NCI-H2171 treated with DMSO at 0.1 percent for 48 hours (cell line): ENCODE results near the gene PFN4.
"Not testable (repeated sequence)": the region's sequence is repeated elsewhere in the genome, so short reads cannot be mapped to it uniquely, and the experiment has no call there.

Source experiments
- DNase-seq: peaks from one replicate; lab custom pipeline; 2025; lab: John Stamatoyannopoulos, UW

Gene PFN4

GRCh38 chr2:24123195-24123921 lies at the start of gene PFN4, which contains the start of gene FAM228B:
PFN4 (minus strand) TSS chr2:24123334; CDS start chr2:24122535, 799 bp downstream.
FAM228B (plus strand) TSS chr2:24123469; CDS start chr2:24124362, 893 bp downstream.
- peak; percentile 83 for DNase-seq

GRCh38 chr2:24169023-24169422 lies 45.9 kb upstream of the PFN4 start:
- DNase-seq: no peak

- peak; percentile 21 for DNase-seq
These were observed 41.4 kb upstream of the PFN4 start for GRCh38 chr2:24164416-24164973.

- no peak for DNase-seq
These were observed 40.5 kb upstream of the PFN4 start for GRCh38 chr2:24163601-24164000.

- DNase-seq: no peak
These were observed 40.1 kb upstream of the PFN4 start for GRCh38 chr2:24163186-24163585.

GRCh38 chr2:24162494-24162893 lies 39.4 kb upstream of the PFN4 start:
- DNase-seq: no peak

- no peak for DNase-seq
These were observed 37.6 kb upstream of the PFN4 start for GRCh38 chr2:24160761-24161160.

GRCh38 chr2:24159708-24160107 lies 36.6 kb upstream of the PFN4 start:
- no peak for DNase-seq

- DNase-seq: no peak
These were observed 35.0 kb upstream of the PFN4 start for GRCh38 chr2:24158131-24158530.

- DNase-seq: no peak
These were observed 30.3 kb upstream of the PFN4 start for GRCh38 chr2:24153478-24153877.

- no peak for DNase-seq
These were observed 29.5 kb upstream of the PFN4 start for GRCh38 chr2:24152413-24153197.

- no peak for DNase-seq
These were observed 24.2 kb upstream of the PFN4 start for GRCh38 chr2:24147364-24147763.

- not testable (repeated sequence) for DNase-seq
These were observed 17.2 kb upstream of the PFN4 start for GRCh38 chr2:24140305-24140704.

- no peak for DNase-seq
These were observed 9.4 kb upstream of the PFN4 start for GRCh38 chr2:24132543-24132942.

GRCh38 chr2:24125956-24126355 lies 2.8 kb upstream of the PFN4 start:
- no peak for DNase-seq

GRCh38 chr2:24123922-24124580 lies 917 bp upstream of the PFN4 start:
- peak; percentile 48 for DNase-seq

- DNase-seq: no peak
These were observed 554 bp downstream of the PFN4 start for GRCh38 chr2:24122366-24123194.

GRCh38 chr2:24121469-24121868 lies 1.7 kb downstream of the PFN4 start:
- DNase-seq: no peak

- DNase-seq: no peak
These were observed 2.1 kb downstream of the PFN4 start for GRCh38 chr2:24121066-24121465.

GRCh38 chr2:24117902-24118301 lies 5.2 kb downstream of the PFN4 start:
- DNase-seq: no peak

GRCh38 chr2:24115057-24115456 lies 8.1 kb downstream of the PFN4 start:
- no peak for DNase-seq
